ENCODE measurements around the gene MKNK2.

DNA sequence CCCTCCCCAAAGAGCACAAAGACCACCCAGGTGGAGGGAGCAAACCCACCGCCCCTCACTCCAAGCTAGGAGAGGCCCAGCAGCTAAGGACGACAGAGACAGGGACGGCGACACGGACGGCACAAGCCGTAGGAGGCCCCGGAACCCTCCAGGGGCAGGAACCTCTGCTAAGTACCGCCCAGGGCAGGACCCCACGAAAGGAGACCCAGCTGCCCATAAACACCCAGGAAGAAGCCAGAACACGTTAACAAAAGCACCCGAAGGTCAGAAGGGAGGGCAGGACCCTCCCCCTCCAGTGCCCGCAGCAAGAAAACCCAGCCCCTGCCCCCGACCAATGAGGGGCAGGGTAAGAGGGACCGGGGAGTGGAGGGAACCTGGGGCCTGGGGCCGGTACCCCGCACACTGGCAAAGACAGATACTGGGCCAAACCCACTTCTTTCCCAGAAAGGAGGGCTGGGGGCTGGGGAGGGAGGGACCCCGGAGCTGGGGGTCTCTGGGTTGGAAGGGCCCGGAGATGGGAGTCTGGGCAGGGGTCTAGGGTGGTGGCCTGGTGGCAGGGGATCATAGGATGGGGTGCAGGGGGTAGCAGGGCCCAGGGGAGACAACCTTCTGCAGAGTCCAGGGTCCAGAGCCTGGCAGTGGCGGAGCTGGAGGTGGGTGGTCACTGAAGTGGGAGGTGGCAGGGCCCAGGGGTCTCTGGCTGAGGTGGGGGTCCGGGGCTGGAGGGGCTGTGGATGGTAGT, 37.9 kb downstream of the MKNK2 start:
- TF ChIP-seq EZH2phosphoT487 (IDR thresholded peaks at IDR 0.05; ENCODE audit: insufficient read depth, low read depth): no peak
- no peak for TF ChIP-seq EZH2 (IDR thresholded peaks at IDR 0.05; ENCODE audit: insufficient read depth, poor library complexity, severe bottlenecking)
